MCF 10A (cell line): ENCODE measurements around the gene SHC3. TPM values are rescaled to one million over a fixed set of nuclear protein-coding genes. Genes with fewer than 3 reads are reported as not detected.

Source experiments
- BruUV-seq: library from RNA; stranded (reverse); fragments of 400-500 nt; replicated peaks from 2 replicates; lab custom pipeline; 2021; lab: Mats Ljungman, UMichigan
- CTCF ChIA-PET: fragments of 300-600 bp; sonication (Branson Sonifier 250); formaldehyde crosslinking; extraction: SDS; loops from one replicate; lab custom pipeline; 2021; ENCODE audit warnings: antibody characterized with exemption, inconsistent platforms; lab: Yijun Ruan, JAX
- POLR2A ChIA-PET: fragments of 300-600, 350-650 bp; sonication (Branson Sonifier 250); formaldehyde crosslinking; extraction: SDS; loops from one replicate; lab custom pipeline; 2020; ENCODE audit warnings: antibody characterized with exemption, inconsistent platforms; lab: Yijun Ruan, JAX
- DNase-seq: peaks from one replicate; pipeline ENCODE4 v3.0.0-alpha.2; 2018; ENCODE audit not compliant: unreplicated experiment
- H3K27ac Mint-ChIP-seq: one replicate; pipeline ENCODE4 v1.8.0; 2022; ENCODE audit warnings: mild to moderate bottlenecking, low read depth, mixed read lengths; ENCODE audit not compliant: unreplicated experiment
- H3K27me3 Mint-ChIP-seq: one replicate; pipeline ENCODE4 v1.8.0; 2022; ENCODE audit warnings: mixed read lengths; ENCODE audit not compliant: insufficient read depth, unreplicated experiment
- H3K36me3 Mint-ChIP-seq: one replicate; pipeline ENCODE4 v1.8.0; 2022; ENCODE audit warnings: mild to moderate bottlenecking, moderate library complexity, mixed read lengths; ENCODE audit not compliant: insufficient read depth, unreplicated experiment
- H3K4me1 Mint-ChIP-seq: one replicate; pipeline ENCODE4 v1.8.0; 2022; ENCODE audit warnings: mixed read lengths; ENCODE audit not compliant: insufficient read depth, unreplicated experiment
- H3K4me3 Mint-ChIP-seq: one replicate; pipeline ENCODE4 v1.8.0; 2022; ENCODE audit warnings: mild to moderate bottlenecking, moderate library complexity, mixed read lengths; ENCODE audit not compliant: unreplicated experiment
- H3K9me3 Mint-ChIP-seq: one replicate; pipeline ENCODE4 v1.8.0; 2022; ENCODE audit warnings: mixed read lengths; ENCODE audit not compliant: unreplicated experiment
- intact Hi-C: fragments of 100-400 bp; cut with micrococcal nuclease; formaldehyde crosslinking; loops from 2 replicates; pipeline ENCODE4 v1.14.1; 2022
- total RNA-seq: library from RNA; stranded (reverse); gene quantifications from 2 replicates; pipeline ENCODE4 v1.2.3, GENCODE V29; 2022
- TF ChIP-seq, protein P1 (sequence below): fragments of 200-600 bp; IDR thresholded peaks from one replicate; pipeline ENCODE4 v1.8.0; 2022; ENCODE audit warnings: antibody characterized with exemption, mild to moderate bottlenecking; ENCODE audit not compliant: unreplicated experiment

Gene SHC3
- total RNA-seq, 1 experiment from 2014 or later: 0.02 TPM

DNA sequence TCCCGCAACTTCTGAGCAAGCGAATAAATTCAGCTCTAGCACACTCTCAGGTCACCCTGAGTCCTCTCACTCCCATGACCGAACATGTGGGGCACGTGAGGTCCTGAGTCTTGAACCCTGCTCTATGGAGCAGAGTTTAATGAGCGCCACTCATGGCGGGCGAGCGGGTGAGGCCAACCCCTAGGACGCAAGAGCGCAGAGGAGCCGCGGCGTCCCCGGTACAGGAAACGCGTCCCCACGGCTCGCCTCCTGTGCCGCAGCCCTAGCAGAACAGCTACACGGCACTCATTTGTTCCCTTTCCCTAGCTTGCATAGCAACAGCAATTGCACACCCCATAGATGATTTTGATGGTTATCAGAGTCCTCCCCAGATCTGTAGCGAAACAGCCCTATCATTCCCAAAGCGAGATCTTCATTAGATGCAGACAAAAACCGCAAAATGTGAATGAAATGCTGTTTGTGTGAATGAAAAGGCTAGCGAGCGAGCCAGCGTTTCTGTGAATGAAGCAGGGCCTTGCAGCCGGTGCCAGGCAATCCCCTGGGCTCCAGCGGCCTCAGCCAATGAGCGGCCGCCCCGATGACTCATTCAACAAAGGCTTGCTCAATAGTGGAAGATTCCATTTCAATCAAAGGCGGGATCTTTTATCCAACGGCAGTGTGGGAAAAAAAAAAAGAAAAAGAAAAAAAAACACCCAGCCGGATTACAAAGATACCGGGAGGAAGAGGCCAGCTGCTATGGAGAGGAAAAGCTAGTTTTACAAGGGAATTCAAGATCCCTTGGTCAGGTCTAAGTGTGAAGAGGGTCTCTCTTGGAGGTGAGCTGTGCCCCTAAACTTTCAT lies 1.5 kb upstream of the SHC3 start:
- ChIA-PET POLR2A (interaction anchor here (0.7 to 2.0 kb wide), 4 partner anchors 26 to 132 kb away, joined by 3 to 12 read pairs (median 4); no protein-coding TSS in a partner anchor), CTCF (interaction anchor here (0.6 to 0.7 kb wide), 4 partner anchors 27 to 557 kb away, joined by 4 to 7 read pairs (median 5); no protein-coding TSS in a partner anchor)
- Mint-ChIP-seq H3K4me3 (peak overlapping the region; percentile 85), H3K36me3 (no peaks in the 10 kb centered on the region), H3K9me3 (peaks cover 7% of the 10 kb centered on the region), H3K27ac (peak overlapping the region; percentile 89), H3K27me3 (peaks cover 14% of the 10 kb centered on the region), H3K4me1 (peaks cover 21% of the 10 kb centered on the region)
- no TSS peak for BruUV-seq
- TF ChIP-seq, protein P1, sequence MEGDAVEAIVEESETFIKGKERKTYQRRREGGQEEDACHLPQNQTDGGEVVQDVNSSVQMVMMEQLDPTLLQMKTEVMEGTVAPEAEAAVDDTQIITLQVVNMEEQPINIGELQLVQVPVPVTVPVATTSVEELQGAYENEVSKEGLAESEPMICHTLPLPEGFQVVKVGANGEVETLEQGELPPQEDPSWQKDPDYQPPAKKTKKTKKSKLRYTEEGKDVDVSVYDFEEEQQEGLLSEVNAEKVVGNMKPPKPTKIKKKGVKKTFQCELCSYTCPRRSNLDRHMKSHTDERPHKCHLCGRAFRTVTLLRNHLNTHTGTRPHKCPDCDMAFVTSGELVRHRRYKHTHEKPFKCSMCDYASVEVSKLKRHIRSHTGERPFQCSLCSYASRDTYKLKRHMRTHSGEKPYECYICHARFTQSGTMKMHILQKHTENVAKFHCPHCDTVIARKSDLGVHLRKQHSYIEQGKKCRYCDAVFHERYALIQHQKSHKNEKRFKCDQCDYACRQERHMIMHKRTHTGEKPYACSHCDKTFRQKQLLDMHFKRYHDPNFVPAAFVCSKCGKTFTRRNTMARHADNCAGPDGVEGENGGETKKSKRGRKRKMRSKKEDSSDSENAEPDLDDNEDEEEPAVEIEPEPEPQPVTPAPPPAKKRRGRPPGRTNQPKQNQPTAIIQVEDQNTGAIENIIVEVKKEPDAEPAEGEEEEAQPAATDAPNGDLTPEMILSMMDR: no peak
- intact Hi-C loops: loop anchor here (1.0 kb wide), 1 partner anchor 26 kb away; no protein-coding TSS in a partner anchor
- peak; percentile 96 for DNase-seq

DNA sequence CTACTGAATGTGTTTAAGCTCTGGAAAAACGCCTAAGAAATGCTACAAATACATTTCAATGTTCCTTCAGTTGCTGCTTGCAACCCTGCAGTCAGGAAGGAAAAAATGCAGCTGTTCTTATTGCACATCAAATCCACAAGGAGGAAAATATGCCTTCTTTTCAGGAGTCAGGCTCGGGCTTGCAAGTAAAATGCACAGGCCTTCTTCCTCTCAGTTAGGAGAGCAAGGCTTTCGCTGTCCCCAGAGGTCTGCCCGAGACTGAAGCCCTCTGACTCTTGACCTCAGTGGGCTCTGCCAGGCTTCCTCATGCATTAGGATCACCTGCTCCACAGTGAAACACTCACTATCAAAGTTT lies 899 bp upstream of the SHC3 start:
- POLR2A ChIA-PET: interaction anchor here (1.3 to 2.0 kb wide), 2 partner anchors 25 to 131 kb away, joined by 4 to 12 read pairs; no protein-coding TSS in a partner anchor
- peaks cover 21% of the 10 kb centered on the region for H3K4me1 Mint-ChIP-seq
- no TSS peak for BruUV-seq
- intact Hi-C loops: no loop called here
- no peak for DNase-seq
- H3K4me3 Mint-ChIP-seq: peak overlapping the region; percentile 85
- TF ChIP-seq, protein P1: no peak
- peaks cover 5% of the 10 kb centered on the region for H3K9me3 Mint-ChIP-seq
- peak overlapping the region; percentile 89 for H3K27ac Mint-ChIP-seq
- CTCF ChIA-PET: interaction anchor here (0.6 to 0.7 kb wide), 2 partner anchors 28 to 54 kb away, joined by 4 to 6 read pairs; no protein-coding TSS in a partner anchor
- peaks cover 9% of the 10 kb centered on the region for H3K27me3 Mint-ChIP-seq
- no peaks in the 10 kb centered on the region for H3K36me3 Mint-ChIP-seq

DNA sequence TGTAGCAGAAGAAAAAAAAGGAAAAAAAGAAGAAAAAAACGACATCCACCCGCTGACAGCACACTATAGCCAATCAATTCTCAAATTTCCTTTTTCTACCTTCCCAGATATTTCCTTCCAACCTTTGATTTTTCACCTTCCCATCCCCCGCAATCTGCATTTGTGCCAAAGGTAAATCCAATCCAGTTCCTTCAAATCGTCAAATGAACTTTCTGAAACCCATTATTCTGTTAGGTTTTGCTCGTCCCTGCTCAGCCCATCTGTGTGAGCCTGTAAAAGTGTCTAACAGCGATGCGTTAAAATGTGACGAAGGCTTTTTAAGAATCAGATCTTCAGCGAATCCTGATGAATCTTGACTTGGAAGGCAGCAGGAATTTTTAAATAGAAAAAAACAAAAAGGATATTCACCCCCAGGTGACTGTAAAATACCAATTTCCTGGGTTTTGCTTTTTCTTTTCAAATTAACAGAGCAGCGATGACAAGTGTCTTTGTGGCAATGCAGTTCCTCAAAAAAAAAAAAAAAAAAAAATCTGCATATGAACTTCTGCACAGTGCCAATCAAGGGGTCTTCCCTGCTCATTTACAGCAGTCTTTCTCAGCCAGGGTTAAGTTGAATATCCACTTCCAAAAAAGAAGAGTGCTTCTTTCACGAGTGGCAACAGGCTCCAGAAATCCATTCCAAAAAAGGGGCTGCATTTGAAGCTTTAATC lies 367 bp upstream of the SHC3 start:
- ChIA-PET POLR2A (interaction anchor here (1.3 to 2.0 kb wide), 2 partner anchors 25 to 131 kb away, joined by 4 to 12 read pairs; no protein-coding TSS in a partner anchor), CTCF (interaction anchor here (0.6 kb wide), 1 partner anchor 28 kb away, joined by 6 read pairs; no protein-coding TSS in a partner anchor)
- TF ChIP-seq, protein P1: no peak
- intact Hi-C loops: no loop called here
- Mint-ChIP-seq H3K27ac (no peak overlapping the region), H3K4me1 (peaks cover 17% of the 10 kb centered on the region), H3K27me3 (peaks cover 4% of the 10 kb centered on the region), H3K36me3 (no peaks in the 10 kb centered on the region), H3K9me3 (no peaks in the 10 kb centered on the region), H3K4me3 (peak overlapping the region; percentile 44)
- no peak for DNase-seq
- no TSS peak for BruUV-seq
